Immature natural killer cell (primary cell): Measurements from ENCODE around the gene UCK1. TPM values are rescaled to one million over a fixed set of nuclear protein-coding genes. Genes with fewer than 3 reads are reported as not detected.

Experiments used
- DNase-seq, 3 donors: peaks; one replicate each; pipeline ENCODE4 v3.0.0; 2022; ENCODE audit warnings: mixed read lengths in 1 of 3
- H3K27ac Mint-ChIP-seq, 6 donors: one replicate each; pipeline ENCODE4 v1.8.0; 2020; ENCODE audit warnings: mixed read lengths in 6 of 6, mild to moderate bottlenecking in 5 of 6, inconsistent platforms in 4 of 6, moderate library complexity in 3 of 6
- H3K27me3 Mint-ChIP-seq, 3 donors: one replicate each; pipeline ENCODE4 v1.8.0; 2020 to 2021; ENCODE audit warnings: low read depth in 3 of 3, mild to moderate bottlenecking in 3 of 3, mixed read lengths in 3 of 3, moderate library complexity in 3 of 3, inconsistent platforms in 1 of 3
- H3K36me3 Mint-ChIP-seq, 3 donors: one replicate each; pipeline ENCODE4 v1.8.0; 2020; ENCODE audit warnings: mixed read lengths in 3 of 3, inconsistent platforms in 2 of 3, mild to moderate bottlenecking in 2 of 3
- H3K4me1 Mint-ChIP-seq, 2 donors: one replicate each; pipeline ENCODE4 v1.8.0; 2020; ENCODE audit warnings: inconsistent platforms in 2 of 2, mild to moderate bottlenecking in 2 of 2, mixed read lengths in 2 of 2, moderate library complexity in 1 of 2
- H3K4me3 Mint-ChIP-seq, 5 donors: one replicate each; pipeline ENCODE4 v1.8.0; 2020; ENCODE audit warnings: mild to moderate bottlenecking in 5 of 5, mixed read lengths in 5 of 5, inconsistent platforms in 3 of 5, moderate library complexity in 3 of 5
- H3K9me3 Mint-ChIP-seq, 6 donors: one replicate each; pipeline ENCODE4 v1.8.0; 2020; ENCODE audit warnings: mild to moderate bottlenecking in 6 of 6, mixed read lengths in 6 of 6, inconsistent platforms in 4 of 6, moderate library complexity in 3 of 6
- polyA plus RNA-seq, 3 donors: library from polyadenylated mRNA; unstranded; fragments of 300-500 nt; fragmentation: Illumina TruSeq; gene quantifications; one replicate each; pipeline ENCODE4 v1.2.3, GENCODE V29; 2021

Gene UCK1
- polyA plus RNA-seq, 3 donors from 2014 or later, result 27.3 to 34.7 (median 33.7) TPM

- DNase-seq, result no peak
- Mint-ChIP-seq H3K27ac (no peak overlapping the region), H3K9me3 (no peaks in the 10 kb centered on the region), H3K4me3 (no peak overlapping the region), H3K36me3 (peaks cover 8 to 41% (median 11%) of the 10 kb centered on the region in 3 donors), H3K4me1 (peaks cover 6 to 9% of the 10 kb centered on the region in 2 donors), H3K27me3 (peaks cover 0 to 2% (median 0%) of the 10 kb centered on the region in 3 donors)
Measured at GRCh38 chr9:131511416-131511815, 19.6 kb downstream of the UCK1 start.

GRCh38 chr9:131505012-131505411, 26.1 kb downstream of the UCK1 start:
- Mint-ChIP-seq H3K4me1 (peaks cover 35 to 44% of the 10 kb centered on the region in 2 donors), H3K9me3 (no peaks in the 10 kb centered on the region), H3K36me3 (peaks cover 5 to 21% (median 9%) of the 10 kb centered on the region in 3 donors), H3K27ac (no peak overlapping the region), H3K27me3 (peaks cover 9 to 18% (median 10%) of the 10 kb centered on the region in 3 donors), H3K4me3 (peak overlapping the region in 3 of 5 donors; percentile 38 to 52 (median 44))
- no peak for DNase-seq

- Mint-ChIP-seq H3K4me1 (peaks cover 40 to 50% of the 10 kb centered on the region in 2 donors), H3K36me3 (peaks cover 0 to 16% (median 4%) of the 10 kb centered on the region in 3 donors), H3K9me3 (no peaks in the 10 kb centered on the region), H3K4me3 (peak overlapping the region; percentile 88 to 93 (median 92)), H3K27me3 (peaks cover 10 to 24% (median 14%) of the 10 kb centered on the region in 3 donors), H3K27ac (peak overlapping the region in 5 of 6 donors; percentile 76 to 81 (median 80))
- peak in 2 of 3 donors; percentile 19 to 20 for DNase-seq
Measured at GRCh38 chr9:131503626-131504465, 27.2 kb downstream of the UCK1 start.

GRCh38 chr9:131502781-131503625, 28.1 kb downstream of the UCK1 start, which contains the start of gene POMT1:
Gene POMT1 (plus strand): TSS chr9:131502918. CDS start chr9:131504219, 1,301 bp downstream.
- peaks cover 40 to 50% of the 10 kb centered on the region in 2 donors for H3K4me1 Mint-ChIP-seq
- no peaks in the 10 kb centered on the region for H3K9me3 Mint-ChIP-seq
- H3K27me3 Mint-ChIP-seq, result peaks cover 10 to 28% (median 14%) of the 10 kb centered on the region in 3 donors
- peak; percentile 88 to 91 (median 89) for DNase-seq
- H3K27ac Mint-ChIP-seq, result peak within 1 kb of the TSS; percentile 73 to 84 (median 80)
- peak within 1 kb of the TSS; percentile 88 to 93 (median 92) for H3K4me3 Mint-ChIP-seq
- peaks cover 0 to 14% (median 4%) of the 10 kb centered on the region in 3 donors for H3K36me3 Mint-ChIP-seq

- Mint-ChIP-seq H3K27ac (peak overlapping the region; percentile 31 to 85 (median 80)), H3K36me3 (peaks cover 0 to 11% (median 1%) of the 10 kb centered on the region in 3 donors), H3K4me1 (peaks cover 40 to 46% of the 10 kb centered on the region in 2 donors), H3K9me3 (no peaks in the 10 kb centered on the region), H3K27me3 (peaks cover 14 to 33% (median 17%) of the 10 kb centered on the region in 3 donors), H3K4me3 (peak overlapping the region; percentile 69 to 92 (median 82))
- DNase-seq, result peak in 2 of 3 donors; percentile 12 to 17
Measured at GRCh38 chr9:131500939-131501541, 30.0 kb downstream of the UCK1 start.

- H3K9me3 Mint-ChIP-seq, result no peaks in the 10 kb centered on the region
- DNase-seq, result peak; percentile 59 to 63 (median 60)
- H3K27me3 Mint-ChIP-seq, result peaks cover 16 to 33% (median 17%) of the 10 kb centered on the region in 3 donors
- H3K36me3 Mint-ChIP-seq, result peaks cover 0 to 14% (median 0%) of the 10 kb centered on the region in 3 donors
- peaks cover 40 to 45% of the 10 kb centered on the region in 2 donors for H3K4me1 Mint-ChIP-seq
- H3K4me3 Mint-ChIP-seq, result peak overlapping the region; percentile 53 to 92 (median 78)
- peak overlapping the region; percentile 31 to 85 (median 80) for H3K27ac Mint-ChIP-seq
Measured at GRCh38 chr9:131500377-131500776, 30.7 kb downstream of the UCK1 start.

GRCh38 chr9:131499254-131499767, 31.8 kb downstream of the UCK1 start:
- peaks cover 16 to 32% (median 17%) of the 10 kb centered on the region in 3 donors for H3K27me3 Mint-ChIP-seq
- H3K9me3 Mint-ChIP-seq, result no peaks in the 10 kb centered on the region
- peaks cover 0 to 17% (median 0%) of the 10 kb centered on the region in 3 donors for H3K36me3 Mint-ChIP-seq
- H3K27ac Mint-ChIP-seq, result peak overlapping the region; percentile 2 to 83 (median 69)
- peaks cover 35% of the 10 kb centered on the region in 2 donors for H3K4me1 Mint-ChIP-seq
- no peak overlapping the region for H3K4me3 Mint-ChIP-seq
- no peak for DNase-seq

GRCh38 chr9:131496844-131497405, 34.1 kb downstream of the UCK1 start:
- DNase-seq, result no peak
- Mint-ChIP-seq H3K4me3 (no peak overlapping the region), H3K27me3 (peaks cover 9 to 27% (median 25%) of the 10 kb centered on the region in 3 donors), H3K27ac (peak overlapping the region in 1 of 6 donors; percentile 29), H3K36me3 (peaks cover 5 to 34% (median 10%) of the 10 kb centered on the region in 3 donors), H3K4me1 (peaks cover 21 to 22% of the 10 kb centered on the region in 2 donors), H3K9me3 (no peaks in the 10 kb centered on the region)

- Mint-ChIP-seq H3K4me1 (peaks cover 12 to 14% of the 10 kb centered on the region in 2 donors), H3K9me3 (no peaks in the 10 kb centered on the region), H3K27ac (peak overlapping the region in 1 of 6 donors; percentile 45), H3K4me3 (no peak overlapping the region), H3K27me3 (peaks cover 9 to 27% (median 19%) of the 10 kb centered on the region in 3 donors), H3K36me3 (peaks cover 8 to 42% (median 15%) of the 10 kb centered on the region in 3 donors)
- DNase-seq, result no peak
Measured at GRCh38 chr9:131495785-131496184, 35.3 kb downstream of the UCK1 start.

- Mint-ChIP-seq H3K4me3 (no peak overlapping the region), H3K27ac (peak overlapping the region in 1 of 6 donors; percentile 35), H3K36me3 (peaks cover 13 to 52% (median 26%) of the 10 kb centered on the region in 3 donors), H3K9me3 (no peaks in the 10 kb centered on the region), H3K4me1 (peaks cover 0 to under 1% of the 10 kb centered on the region in 2 donors), H3K27me3 (peaks cover 6 to 23% (median 13%) of the 10 kb centered on the region in 3 donors)
- no peak for DNase-seq
Measured at GRCh38 chr9:131494296-131494870, 36.7 kb downstream of the UCK1 start.

GRCh38 chr9:131492070-131492469, 39.0 kb downstream of the UCK1 start:
- Mint-ChIP-seq H3K9me3 (no peaks in the 10 kb centered on the region), H3K27me3 (peaks cover 3 to 18% (median 17%) of the 10 kb centered on the region in 3 donors), H3K4me1 (peaks cover 0 to 4% of the 10 kb centered on the region in 2 donors), H3K36me3 (peaks cover 13 to 64% (median 37%) of the 10 kb centered on the region in 3 donors), H3K27ac (peak overlapping the region in 2 of 6 donors; percentile 32 to 41), H3K4me3 (no peak overlapping the region)
- DNase-seq, result no peak
